Gastrocnemius medialis (tissue), 4 donors: ENCODE results near the gene THBS1. TPM values are rescaled to one million over a fixed set of nuclear protein-coding genes. Genes with fewer than 3 reads are reported as not detected.
A peak's percentile ranks its signal among the peaks of the same experiment; 100 is the strongest.

ENCODE experiments used
- ATAC-seq, 2 donors: fragments of 150-250 bp; one replicate each; pipeline ENCODE4 v1.9.1; 2016
- DNase-seq, 2 donors: peaks; one replicate each; pipeline ENCODE4 v3.0.0-alpha.2; 2019
- H3K27ac ChIP-seq, 4 donors: fragments of 200-600 bp; sonication (generic); 1 replicate in 1 of 4; 2 replicates in 3 of 4; pipeline ENCODE4 v1.5.1; 2016 to 2018; ENCODE audit warnings: mild to moderate bottlenecking in 2 of 4, moderate library complexity in 1 of 4
- H3K27me3 ChIP-seq, 3 donors: fragments of 200-600 bp; sonication (generic) in 2 of 3; 1 replicate in 1 of 3; 2 replicates in 2 of 3; pipeline versions ENCODE4 v1.5.1 to v1.6.0; 2016 to 2019; ENCODE audit warnings: mild to moderate bottlenecking in 1 of 3, moderate library complexity in 1 of 3
- H3K36me3 ChIP-seq, 2 donors: fragments of 200-600 bp; sonication (generic) in 1 of 2; one replicate each; pipeline ENCODE4 v1.5.1; 2017 to 2018
- H3K4me1 ChIP-seq, 2 donors: fragments of 200-600 bp; sonication (generic) in 1 of 2; one replicate each; pipeline ENCODE4 v1.5.1; 2016 to 2017; ENCODE audit warnings: mild to moderate bottlenecking in 2 of 2
- H3K4me3 ChIP-seq, 4 donors: fragments of 200-600 bp; sonication (generic) in 3 of 4; 1 replicate in 1 of 4; 2 replicates in 3 of 4; pipeline ENCODE4 v1.5.1; 2016 to 2019; ENCODE audit warnings: mild to moderate bottlenecking in 2 of 4
- H3K9me3 ChIP-seq, 3 donors: fragments of 200-600 bp; sonication (generic) in 2 of 3; 1 replicate in 1 of 3; 2 replicates in 2 of 3; pipeline ENCODE4 v1.5.1; 2016 to 2019
- CTCF ChIP-seq, 5 experiments: fragments of 450-650 bp in 3 of 5; fragments of 200-600 bp in 2 of 5; sonication (generic) in 2 of 5; IDR thresholded peaks in 4 of 5; conservative IDR thresholded peaks in 1 of 5; 1 replicate in 4 of 5; 2 replicates in 1 of 5; pipeline ENCODE4 v1.5.1; 2016 to 2019; ENCODE audit warnings: antibody characterized with exemption in 5 of 5, mild to moderate bottlenecking in 3 of 5, moderate library complexity in 3 of 5
- POLR2A ChIP-seq, 2 donors: fragments of 450-650 bp; IDR thresholded peaks; one replicate each; pipeline ENCODE4 v1.6.1; 2017; ENCODE audit warnings: antibody characterized with exemption in 2 of 2, mild to moderate bottlenecking in 2 of 2, moderate library complexity in 2 of 2
- in situ Hi-C, 4 donors: fragments of 200-750 bp; cut with MboI; loops; one replicate each; pipeline versions ENCODE4 v1.15.0 to v1.8.0; 2017; ENCODE audit warnings: low sequenced_read_pairs in 4 of 4
- intact Hi-C: fragments of 100-400 bp; cut with DNase I; formaldehyde crosslinking; loops from one replicate; pipeline ENCODE4 v1.15.1; 2023; ENCODE audit warnings: low total_unique reads
- total RNA-seq, 4 donors: library from RNA; depleted of rRNA; stranded (reverse); fragments of >200 nt; gene quantifications; one replicate each; pipeline versions ENCODE4 v1.1.0 to v1.2.3, GENCODE V29; 2016

The THBS1 gene
- total RNA-seq, 4 donors from 2014 or later: 10.7 to 99.0 (median 44.6) TPM

GRCh38 chr15:39548561-39548960 lies 32.3 kb upstream of the THBS1 start:
- Histone ChIP-seq H3K27me3 (no peaks in the 10 kb centered on the region), H3K9me3 (no peaks in the 10 kb centered on the region), H3K27ac (no peak overlapping the region), H3K4me1 (no peaks in the 10 kb centered on the region), H3K4me3 (no peak overlapping the region), H3K36me3 (no peaks in the 10 kb centered on the region)
- in situ Hi-C loops: no loop called here
- no peak for ATAC-seq
- TF ChIP-seq CTCF (IDR thresholded peaks at IDR 0.05 in 4 of 5, conservative IDR thresholded peaks at IDR 0.05 in 1 of 5) (no peak), POLR2A (IDR thresholded peaks at IDR 0.05) (no peak)
- intact Hi-C loops: no loop called here
- no peak for DNase-seq

- Histone ChIP-seq H3K27me3 (no peaks in the 10 kb centered on the region), H3K36me3 (no peaks in the 10 kb centered on the region), H3K4me3 (no peak overlapping the region), H3K9me3 (no peaks in the 10 kb centered on the region), H3K4me1 (no peaks in the 10 kb centered on the region), H3K27ac (no peak overlapping the region)
- in situ Hi-C loops (no loop called here), intact Hi-C loops (no loop called here)
- DNase-seq: peak in 1 of 2 donors; percentile 31
- no peak for ATAC-seq
- TF ChIP-seq POLR2A (IDR thresholded peaks at IDR 0.05): no peak
- no peak for TF ChIP-seq CTCF (IDR thresholded peaks at IDR 0.05 in 4 of 5, conservative IDR thresholded peaks at IDR 0.05 in 1 of 5)
Observed at GRCh38 chr15:39549912-39550311, 31.0 kb upstream of the THBS1 start.

- ATAC-seq: no peak
- in situ Hi-C loops: no loop called here
Observed at GRCh38 chr15:39551476-39551875, 29.4 kb upstream of the THBS1 start.

DNA sequence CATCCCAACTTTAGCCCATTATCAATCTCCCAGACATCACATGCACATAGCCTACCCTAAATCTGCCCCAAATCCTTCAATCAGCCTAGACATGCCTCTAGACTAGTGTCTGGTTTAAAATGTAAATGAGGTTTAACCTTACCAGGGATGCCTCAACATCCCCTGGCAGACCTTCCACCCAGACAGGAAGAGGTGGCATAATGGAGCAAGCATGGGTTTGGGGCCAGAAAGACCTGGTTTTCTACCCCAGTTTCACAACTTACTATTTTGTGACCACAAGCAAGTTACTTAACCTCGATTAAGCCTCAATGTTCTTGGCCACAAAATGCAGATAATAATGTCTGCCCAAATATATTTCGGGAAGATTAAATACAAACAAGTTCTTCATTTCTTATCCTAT lies 28.3 kb upstream of the THBS1 start:
- H3K36me3 ChIP-seq: no peaks in the 10 kb centered on the region
- no peak for DNase-seq
- H3K27ac ChIP-seq: no peak overlapping the region
- no peak for TF ChIP-seq POLR2A (IDR thresholded peaks at IDR 0.05)
- no peak for TF ChIP-seq CTCF (IDR thresholded peaks at IDR 0.05 in 4 of 5, conservative IDR thresholded peaks at IDR 0.05 in 1 of 5)
- no peaks in the 10 kb centered on the region for H3K27me3 ChIP-seq
- H3K9me3 ChIP-seq: no peaks in the 10 kb centered on the region
- intact Hi-C loops: no loop called here
- H3K4me1 ChIP-seq: no peaks in the 10 kb centered on the region
- in situ Hi-C loops: no loop called here
- ATAC-seq: no peak
- no peak overlapping the region for H3K4me3 ChIP-seq

More at GRCh38 chr15:39551476-39551875, 29.4 kb upstream of the THBS1 start:
- H3K9me3 ChIP-seq: no peaks in the 10 kb centered on the region
- no peaks in the 10 kb centered on the region for H3K36me3 ChIP-seq
- H3K27me3 ChIP-seq: no peaks in the 10 kb centered on the region
- no peak for DNase-seq
- no peaks in the 10 kb centered on the region for H3K4me1 ChIP-seq
- H3K27ac ChIP-seq: no peak overlapping the region
- TF ChIP-seq CTCF (IDR thresholded peaks at IDR 0.05 in 4 of 5, conservative IDR thresholded peaks at IDR 0.05 in 1 of 5): no peak
- TF ChIP-seq POLR2A (IDR thresholded peaks at IDR 0.05): no peak
- no peak overlapping the region for H3K4me3 ChIP-seq
- intact Hi-C loops: no loop called here
